ENCODE measurements around the gene CYB561D2. TPM values are rescaled to one million over a fixed set of nuclear protein-coding genes. Genes with fewer than 3 reads are reported as not detected.

CYB561D2 gene
- 27.5 TPM for total RNA-seq (2021; ENCODE audit: unreplicated experiment)
- polyA plus RNA-seq (2012; ENCODE audit: insufficient read length) = 30.4 TPM
- percentile 58 among the genes with signal in this experiment for Bru-seq, nascent RNA
- BruChase-seq, experiment 1, labeled RNA remaining after a 2-hour chase = percentile 71 among the genes with signal in this experiment
- BruChase-seq, experiment 2, labeled RNA remaining after a 6-hour chase = percentile 80 among the genes with signal in this experiment
- long read RNA-seq, transcript CYB561D2-205 (4 exons, 1,319 nt) = major isoform, 32 of 50 reads
- long read RNA-seq, transcript CYB561D2-201 (4 exons, 1,225 nt) = minor isoform, 10 of 50 reads
- long read RNA-seq, partial matches to known transcripts = 1 of 50 reads
- long read RNA-seq, other reads (novel, unspliced or antisense) = 3 of 50 reads

DNA sequence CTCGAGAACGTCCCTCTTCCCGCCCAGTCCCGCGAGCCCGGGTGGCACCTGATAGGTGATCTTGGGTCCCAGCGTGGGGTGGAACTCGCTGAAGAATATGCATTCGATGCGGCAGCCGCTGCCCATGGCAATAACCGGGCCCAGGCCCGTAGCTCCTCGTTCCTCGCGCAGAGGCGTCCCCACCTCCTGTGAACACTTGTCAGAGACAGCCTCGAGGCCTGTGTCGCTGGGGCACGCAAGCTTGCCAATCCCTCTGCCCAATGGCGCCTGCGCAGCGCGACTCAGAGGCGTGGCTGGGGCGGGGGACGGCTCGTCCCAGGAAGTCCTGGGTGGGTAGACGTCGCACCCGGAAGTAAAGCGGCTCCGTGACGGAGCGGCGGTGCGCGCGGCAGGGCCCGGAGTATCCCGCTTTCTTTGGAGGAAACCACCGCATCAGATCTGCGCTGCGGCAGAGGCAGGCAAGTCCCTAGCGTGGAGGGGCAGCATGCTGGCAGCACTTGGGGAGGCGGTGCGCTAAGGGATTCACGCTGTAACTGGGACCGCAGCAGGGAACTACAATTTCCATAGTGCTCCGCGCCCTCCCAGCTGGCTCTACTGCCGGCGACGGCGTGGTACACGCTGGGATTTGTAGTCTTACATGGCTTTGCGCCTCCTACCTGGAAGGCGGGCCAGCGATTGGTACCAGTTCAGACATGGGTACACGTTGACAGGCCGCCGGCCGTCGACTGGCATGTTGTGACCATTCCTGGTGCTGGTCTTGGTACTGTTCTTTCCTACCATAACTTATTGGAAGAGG lies at the start of gene CYB561D2, which contains the start of gene NPRL2:
Gene CYB561D2 (plus strand): TSS at position 336 of the 796 bp plus-strand sequence. CDS start 572 bp downstream, outside the sequence.
Gene NPRL2 (minus strand): TSS at position 249 of the 796 bp plus-strand sequence. CDS start 123 bp downstream, at position 126.
- Histone ChIP-seq H3K4me1 (ENCODE audit: control insufficient read depth, insufficient read depth, low read length) (peaks cover 6% of the 10 kb centered on the region), H3K36me3 (ENCODE audit: control insufficient read depth, insufficient read depth, low read length) (peaks cover 2% of the 10 kb centered on the region; the same call in 1 of the 2 replicates), H3K9me3 (ENCODE audit: control insufficient read depth, insufficient read depth, low read depth, low read length) (no peaks in the 10 kb centered on the region), H3K27ac (ENCODE audit: low read length) (peak within 1 kb of the TSS; percentile 89), H3K4me3 (ENCODE audit: low read depth in 2 of 2, low read length in 2 of 2) (peak within 1 kb of the TSS; percentile 75 to 80), H3K27me3 (ENCODE audit: control insufficient read depth, insufficient read depth, low read length) (no peaks in the 10 kb centered on the region)
- TF ChIP-seq, protein P1, sequence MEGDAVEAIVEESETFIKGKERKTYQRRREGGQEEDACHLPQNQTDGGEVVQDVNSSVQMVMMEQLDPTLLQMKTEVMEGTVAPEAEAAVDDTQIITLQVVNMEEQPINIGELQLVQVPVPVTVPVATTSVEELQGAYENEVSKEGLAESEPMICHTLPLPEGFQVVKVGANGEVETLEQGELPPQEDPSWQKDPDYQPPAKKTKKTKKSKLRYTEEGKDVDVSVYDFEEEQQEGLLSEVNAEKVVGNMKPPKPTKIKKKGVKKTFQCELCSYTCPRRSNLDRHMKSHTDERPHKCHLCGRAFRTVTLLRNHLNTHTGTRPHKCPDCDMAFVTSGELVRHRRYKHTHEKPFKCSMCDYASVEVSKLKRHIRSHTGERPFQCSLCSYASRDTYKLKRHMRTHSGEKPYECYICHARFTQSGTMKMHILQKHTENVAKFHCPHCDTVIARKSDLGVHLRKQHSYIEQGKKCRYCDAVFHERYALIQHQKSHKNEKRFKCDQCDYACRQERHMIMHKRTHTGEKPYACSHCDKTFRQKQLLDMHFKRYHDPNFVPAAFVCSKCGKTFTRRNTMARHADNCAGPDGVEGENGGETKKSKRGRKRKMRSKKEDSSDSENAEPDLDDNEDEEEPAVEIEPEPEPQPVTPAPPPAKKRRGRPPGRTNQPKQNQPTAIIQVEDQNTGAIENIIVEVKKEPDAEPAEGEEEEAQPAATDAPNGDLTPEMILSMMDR (IDR thresholded peaks at IDR 0.05) = no peak
- TF ChIP-seq SIN3A (IDR thresholded peaks at IDR 0.05; ENCODE audit: borderline replicate concordance, insufficient read depth, low read depth, low read length) (no peak), POLR2AphosphoS5 (IDR thresholded peaks at IDR 0.05; ENCODE audit: low read depth, low read length) (peak; percentile 68), TCF7L2 (IDR thresholded peaks at IDR 0.05; ENCODE audit: low read depth, low read length) (no peak), REST (IDR thresholded peaks at IDR 0.05; ENCODE audit: insufficient read depth in 1 of 2, low read depth in 2 of 2, low read length in 1 of 2) (no peak)
- TSS peak; percentile 46 for BruUV-seq (replicated peaks)
- CTCF ChIA-PET = interaction anchor here (0.5 to 0.6 kb wide), 3 partner anchors 17 to 187 kb away, joined by 3 to 5 read pairs (median 3); no protein-coding TSS in a partner anchor
- intact Hi-C loops (cut with micrococcal nuclease; ENCODE audit: unreplicated experiment) (no loop called here), in situ Hi-C loops (cut with HindIII; ENCODE audit: low pct_unique_long_range_greater_than_20kb, low sequenced_read_pairs) (no loop called here)
- POLR2A ChIA-PET = no interaction called here
- DNase-seq (ENCODE audit: low read depth, low spot score) (peak; percentile 67), ATAC-seq (peak; percentile 95)

DNA sequence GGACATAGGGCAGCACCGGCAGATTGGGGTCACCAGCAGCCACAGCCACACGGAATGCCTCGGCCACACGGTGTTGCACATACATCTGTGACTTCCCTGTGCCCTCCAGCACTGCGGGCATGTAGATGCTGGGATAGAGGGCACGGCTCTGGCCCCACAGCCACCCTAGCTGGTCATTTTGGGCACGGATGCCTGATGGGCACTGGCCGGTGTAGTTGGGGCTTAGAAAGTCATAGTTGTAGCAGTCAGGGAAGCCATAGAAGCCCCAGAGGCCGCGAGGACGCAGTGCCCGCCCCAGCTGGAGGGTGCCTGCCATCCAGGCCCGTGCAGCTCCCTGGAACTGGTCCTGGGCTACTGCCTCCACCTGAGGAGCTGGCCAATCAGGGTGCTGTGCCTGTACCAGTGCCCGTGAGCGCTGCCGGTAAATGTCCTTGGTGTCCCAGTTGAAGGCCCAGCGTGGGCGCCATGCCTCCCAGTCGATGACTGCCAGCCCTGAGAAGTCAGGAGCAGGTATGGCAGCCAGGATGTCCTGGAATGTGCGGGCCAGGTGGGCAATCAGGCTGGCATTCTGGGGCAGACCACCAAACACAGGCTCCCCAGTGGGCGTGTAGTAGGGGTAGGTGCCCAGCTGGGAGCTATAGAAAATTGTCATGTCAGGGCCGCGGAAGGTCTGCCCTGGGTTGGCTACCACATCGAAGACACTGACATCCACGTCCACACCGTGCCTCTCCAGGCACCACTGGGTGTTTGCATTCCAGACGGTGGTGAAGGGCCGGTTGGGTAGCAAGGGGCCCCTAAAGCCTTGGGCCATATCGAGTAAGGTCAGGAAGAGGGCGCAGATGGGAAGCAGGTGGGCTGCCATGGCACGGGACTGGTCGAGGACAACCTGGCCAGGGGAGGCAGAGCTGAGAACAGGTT lies 48.3 kb upstream of the CYB561D2 start:
- DNase-seq (ENCODE audit: low read depth, low spot score) = no peak
- no TSS peak for BruUV-seq (replicated peaks)
- in situ Hi-C loops (cut with HindIII; ENCODE audit: low pct_unique_long_range_greater_than_20kb, low sequenced_read_pairs) = no loop called here
- Histone ChIP-seq H3K4me3 (ENCODE audit: low read depth in 2 of 2, low read length in 2 of 2) (no peak overlapping the region), H3K36me3 (ENCODE audit: control insufficient read depth, insufficient read depth, low read length) (no peaks in the 10 kb centered on the region), H3K27ac (ENCODE audit: low read length) (no peak overlapping the region), H3K4me1 (ENCODE audit: control insufficient read depth, insufficient read depth, low read length) (peaks cover 4% of the 10 kb centered on the region), H3K9me3 (ENCODE audit: control insufficient read depth, insufficient read depth, low read depth, low read length) (no peaks in the 10 kb centered on the region), H3K27me3 (ENCODE audit: control insufficient read depth, insufficient read depth, low read length) (no peaks in the 10 kb centered on the region)
- intact Hi-C loops (cut with micrococcal nuclease; ENCODE audit: unreplicated experiment) = no loop called here
- CTCF ChIA-PET = no interaction called here
- POLR2A ChIA-PET = no interaction called here
- no peak for ATAC-seq
- TF ChIP-seq POLR2AphosphoS5 (IDR thresholded peaks at IDR 0.05; ENCODE audit: low read depth, low read length) = no peak
- no peak for TF ChIP-seq TCF7L2 (IDR thresholded peaks at IDR 0.05; ENCODE audit: low read depth, low read length)
- TF ChIP-seq, protein P1 (IDR thresholded peaks at IDR 0.05) = no peak
- TF ChIP-seq SIN3A (IDR thresholded peaks at IDR 0.05; ENCODE audit: borderline replicate concordance, insufficient read depth, low read depth, low read length) = no peak
- TF ChIP-seq REST (IDR thresholded peaks at IDR 0.05; ENCODE audit: insufficient read depth in 1 of 2, low read depth in 2 of 2, low read length in 1 of 2) = no peak
